Body of pancreas (tissue), 4 donors: Measurements from ENCODE around the gene LCN15. TPM values are rescaled to one million over a fixed set of nuclear protein-coding genes. Genes with fewer than 3 reads are reported as not detected.

ENCODE experiments used
- ATAC-seq: fragments of 150-250 bp; one replicate; pipeline ENCODE4 v1.9.1; 2016
- DNase-seq, 4 donors: peaks; one replicate each; pipeline ENCODE4 v3.0.0-alpha.2; 2019
- H3K27ac ChIP-seq, 4 donors: fragments of 200-600 bp; sonication (generic); 1 replicate in 3 of 4; 2 replicates in 1 of 4; pipeline versions ENCODE4 v1.5.1 to v1.6.1; 2016 to 2019; ENCODE audit warnings: mild to moderate bottlenecking in 1 of 4, mixed read lengths in 1 of 4, moderate library complexity in 1 of 4
- H3K27me3 ChIP-seq, 2 donors: fragments of 200-600 bp; sonication (generic); one replicate each; pipeline ENCODE4 v1.6.0; 2016; ENCODE audit warnings: mild to moderate bottlenecking in 1 of 2
- H3K36me3 ChIP-seq, 2 donors: fragments of 200-600 bp; sonication (generic); replicated peaks in 1 of 2; 2 replicates each; pipeline ENCODE4 v1.5.1; 2016; ENCODE audit warnings: low read depth in 2 of 2; ENCODE audit not compliant: insufficient read depth in 1 of 2
- H3K4me1 ChIP-seq: fragments of 200-600 bp; sonication (generic); one replicate; pipeline ENCODE4 v1.6.0; 2016
- H3K4me3 ChIP-seq, 2 donors: fragments of 200-600 bp; sonication (generic); 1 replicate in 1 of 2; 2 replicates in 1 of 2; pipeline ENCODE4 v1.5.1; 2016 to 2019
- H3K9me3 ChIP-seq, 3 donors: fragments of 200-600 bp; sonication (generic); 1 replicate in 2 of 3; 2 replicates in 1 of 3; pipeline ENCODE4 v1.5.1; 2016
- CTCF ChIP-seq, 7 experiments: fragments of 450-650 bp in 4 of 7; fragments of 200-600 bp in 3 of 7; sonication (generic) in 3 of 7; IDR thresholded peaks; one replicate each; pipeline ENCODE4 v1.5.1; 2016 to 2019; ENCODE audit warnings: antibody characterized with exemption in 7 of 7
- POLR2A ChIP-seq, 3 donors: fragments of 450-650 bp; IDR thresholded peaks; one replicate each; pipeline ENCODE4 v1.6.1; 2016; ENCODE audit warnings: antibody characterized with exemption in 3 of 3, mild to moderate bottlenecking in 2 of 3
- WGBS, 2 donors: methylation state at CpG; one replicate each; pipeline ENCODE4 v1.1.5; 2017; 5-methylcytosine and 5-hydroxymethylcytosine counted together
- intact Hi-C: fragments of 100-400 bp; cut with DNase I; formaldehyde crosslinking; loops from one replicate; pipeline ENCODE4 v1.15.1; 2023
- total RNA-seq, 2 donors: library from RNA; depleted of rRNA; stranded (reverse); fragments of >200 nt; gene quantifications; one replicate each; pipeline ENCODE4 v1.1.0, GENCODE V29; 2016

LCN15 gene
- total RNA-seq, 2 donors from 2014 or later: not detected

GRCh38 chr9:136742591-136743391 is 21.5 kb downstream of the LCN15 start, which contains the start of gene LCN10:
TSS of gene LCN10 (minus strand) at chr9:136742940. CDS start at chr9:136742903, 37 bp downstream.
- Histone ChIP-seq H3K27ac (no peak within 1 kb of the TSS), H3K9me3 (no peaks in the 10 kb centered on the region), H3K27me3 (peaks cover 0 to 14% of the 10 kb centered on the region in 2 donors), H3K4me3 (no peak within 1 kb of the TSS), H3K36me3 (no peaks in the 10 kb centered on the region), H3K4me1 (peaks cover 30% of the 10 kb centered on the region)
- intact Hi-C loops: no loop called here
- WGBS, 2 donors: 11 to 29% methylated on average over 3 to 25 of the region's 25 CpGs
- peak; percentile 38 for ATAC-seq
- peak; percentile 35 to 65 (median 59) for DNase-seq
- TF ChIP-seq CTCF (IDR thresholded peaks at IDR 0.05) (peak in 5 of 7 experiments; percentile 34 to 45 (median 35)), POLR2A (IDR thresholded peaks at IDR 0.05) (no peak)

GRCh38 chr9:136741883-136742571 is 22.3 kb downstream of the LCN15 start:
- Histone ChIP-seq H3K9me3 (no peaks in the 10 kb centered on the region), H3K4me3 (no peak overlapping the region), H3K27ac (no peak overlapping the region), H3K27me3 (peaks cover 0 to 14% of the 10 kb centered on the region in 2 donors), H3K36me3 (no peaks in the 10 kb centered on the region), H3K4me1 (peaks cover 30% of the 10 kb centered on the region)
- TF ChIP-seq POLR2A (IDR thresholded peaks at IDR 0.05) (no peak), CTCF (IDR thresholded peaks at IDR 0.05) (no peak)
- ATAC-seq (peak; percentile 40), DNase-seq (peak in 3 of 4 donors; percentile 45 to 52 (median 49))
- intact Hi-C loops: no loop called here
- 24% methylated on average over 15 to 32 of the region's 32 CpGs for WGBS, 2 donors

GRCh38 chr9:136740971-136741882 is 23.1 kb downstream of the LCN15 start:
- peaks cover 30% of the 10 kb centered on the region for H3K4me1 ChIP-seq
- H3K27ac ChIP-seq: no peak overlapping the region
- peaks cover 0 to 14% of the 10 kb centered on the region in 2 donors for H3K27me3 ChIP-seq
- ATAC-seq (peak; percentile 27), DNase-seq (peak in 3 of 4 donors; percentile 59 to 67 (median 67))
- H3K9me3 ChIP-seq: no peaks in the 10 kb centered on the region
- intact Hi-C loops: no loop called here
- no peaks in the 10 kb centered on the region for H3K36me3 ChIP-seq
- no peak overlapping the region for H3K4me3 ChIP-seq
- 30 to 38% methylated on average over 17 to 30 of the region's 37 CpGs for WGBS, 2 donors
- no peak for TF ChIP-seq CTCF (IDR thresholded peaks at IDR 0.05)
- no peak for TF ChIP-seq POLR2A (IDR thresholded peaks at IDR 0.05)

GRCh38 chr9:136740491-136740890 is 23.8 kb downstream of the LCN15 start:
- H3K9me3 ChIP-seq: no peaks in the 10 kb centered on the region
- H3K27ac ChIP-seq: no peak overlapping the region
- ATAC-seq: no peak
- TF ChIP-seq POLR2A (IDR thresholded peaks at IDR 0.05): no peak
- TF ChIP-seq CTCF (IDR thresholded peaks at IDR 0.05): no peak
- no peak for DNase-seq
- H3K27me3 ChIP-seq: peaks cover 0 to 14% of the 10 kb centered on the region in 2 donors
- H3K4me1 ChIP-seq: peaks cover 30% of the 10 kb centered on the region
- no peak overlapping the region for H3K4me3 ChIP-seq
- intact Hi-C loops: no loop called here
- H3K36me3 ChIP-seq: no peaks in the 10 kb centered on the region
- 66 to 70% methylated on average over 16 of the region's 16 CpGs for WGBS, 2 donors
